LNCaP clone FGC (cell line): ENCODE data around the gene ALMS1.

ENCODE experiments used
- DNase-seq: peaks from one replicate; pipeline ENCODE4 v3.0.0-alpha.2; 2011; ENCODE audit warnings: low read depth
- H3K4me3 ChIP-seq: 2 replicates; pipeline ENCODE4 v1.5.1; 2011; ENCODE audit warnings: mild to moderate bottlenecking, low read depth, low read length, control low read depth
- CTCF ChIP-seq: IDR thresholded peaks from 2 replicates; pipeline ENCODE4 v1.5.1; 2012; ENCODE audit warnings: mild to moderate bottlenecking; ENCODE audit not compliant: control insufficient read depth, insufficient read depth; ENCODE audit errors: extremely low read depth

The ALMS1 gene

GRCh38 chr2:73402386-73403103 lies 16.9 kb downstream of the ALMS1 start:
- DNase-seq = no peak
- TF ChIP-seq CTCF = no peak
- H3K4me3 ChIP-seq = no peak overlapping the region

- H3K4me3 ChIP-seq = no peak overlapping the region
- no peak for DNase-seq
- no peak for TF ChIP-seq CTCF
Measured at GRCh38 chr2:73403237-73403636, 17.6 kb downstream of the ALMS1 start.

- no peak for TF ChIP-seq CTCF
- DNase-seq = no peak
- no peak overlapping the region for H3K4me3 ChIP-seq
Measured at GRCh38 chr2:73404409-73404808, 18.8 kb downstream of the ALMS1 start.

GRCh38 chr2:73406996-73407395 lies 21.4 kb downstream of the ALMS1 start:
- H3K4me3 ChIP-seq = no peak overlapping the region
- no peak for DNase-seq
- no peak for TF ChIP-seq CTCF

GRCh38 chr2:73408198-73408597 lies 22.6 kb downstream of the ALMS1 start:
- TF ChIP-seq CTCF = no peak
- H3K4me3 ChIP-seq = no peak overlapping the region
- DNase-seq = no peak

- no peak for DNase-seq
- no peak overlapping the region for H3K4me3 ChIP-seq
- no peak for TF ChIP-seq CTCF
Measured at GRCh38 chr2:73414696-73415095, 29.1 kb downstream of the ALMS1 start.

- no peak for DNase-seq
- H3K4me3 ChIP-seq = no peak overlapping the region
- TF ChIP-seq CTCF = no peak
Measured at GRCh38 chr2:73415906-73416305, 30.3 kb downstream of the ALMS1 start.
